ENCODE data around the gene KRTAP5-4. TPM values are rescaled to one million over a fixed set of nuclear protein-coding genes. Genes with fewer than 3 reads are reported as not detected.
A peak's percentile ranks its signal among the peaks of the same experiment; 100 is the strongest.
"Not testable (repeated sequence)": the region's sequence is repeated elsewhere in the genome, so short reads cannot be mapped to it uniquely, and the experiment has no call there.

Gene KRTAP5-4
- total RNA-seq, 1 experiment from 2014 or later = not detected

DNA sequence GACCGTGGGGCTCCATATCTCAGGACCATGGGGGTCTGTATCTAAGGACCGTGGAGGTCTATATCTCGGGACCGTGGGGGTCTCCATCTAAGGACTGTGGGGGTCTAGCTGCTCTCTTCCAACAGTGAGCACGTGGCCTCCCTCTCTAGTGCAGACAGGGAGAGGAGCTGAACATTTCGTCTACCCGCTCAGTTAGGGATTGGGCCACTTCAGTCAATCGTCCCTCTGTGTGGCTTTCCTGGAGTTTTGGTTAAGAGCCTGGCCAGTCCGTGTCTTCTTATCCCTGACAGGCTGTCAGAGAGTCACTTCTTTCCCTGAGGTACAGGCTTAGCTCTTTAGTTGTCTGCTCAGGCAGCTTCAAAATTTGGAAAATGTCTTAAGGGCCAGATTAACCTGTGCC, 40.0 kb downstream of the KRTAP5-4 start:
- no peak for TF ChIP-seq CTCF (IDR thresholded peaks at IDR 0.05; ENCODE audit: unreplicated experiment)
- no peaks in the 10 kb centered on the region for H3K4me1 Mint-ChIP-seq (ENCODE audit: low read depth, unreplicated experiment)
- H3K27me3 Mint-ChIP-seq (ENCODE audit: unreplicated experiment) = no peaks in the 10 kb centered on the region
- peaks cover 4% of the 10 kb centered on the region for H3K36me3 Mint-ChIP-seq (ENCODE audit: insufficient read depth, unreplicated experiment)
- peaks cover 3% of the 10 kb centered on the region for H3K9me3 Mint-ChIP-seq (ENCODE audit: low read depth, unreplicated experiment)
- DNase-seq = no peak
- intact Hi-C loops (cut with micrococcal nuclease; ENCODE audit: unreplicated experiment) = no loop called here
- no peak overlapping the region for H3K4me3 Mint-ChIP-seq (ENCODE audit: low read depth, unreplicated experiment)
- no peak overlapping the region for H3K27ac Mint-ChIP-seq (ENCODE audit: unreplicated experiment)
- no TSS peak for BruUV-seq (replicated peaks)
- CTCF ChIA-PET = interaction anchor here (1.5 kb wide), 1 partner anchor 8 kb away, joined by 5 read pairs; no protein-coding TSS in a partner anchor

DNA sequence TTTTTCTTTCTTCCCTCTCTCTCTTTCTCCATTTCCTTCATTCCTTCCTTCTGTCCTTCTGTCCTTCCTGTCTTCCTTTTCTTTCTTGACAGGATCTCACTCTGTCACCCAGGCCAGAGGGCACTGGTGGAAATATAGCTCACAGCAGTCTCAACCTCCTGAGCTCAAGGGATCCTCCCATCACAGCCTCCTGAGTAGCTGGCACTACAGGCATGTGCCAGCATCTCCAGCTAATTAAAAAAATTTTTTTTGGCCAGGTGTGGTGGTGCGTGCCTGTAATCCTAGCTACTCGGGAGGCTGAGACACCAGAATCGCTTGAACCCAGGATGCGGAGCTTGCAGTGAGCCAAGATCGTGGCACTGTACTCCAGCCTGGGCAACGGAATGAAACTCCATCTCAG, 45.1 kb downstream of the KRTAP5-4 start:
- H3K9me3 Mint-ChIP-seq (ENCODE audit: low read depth, unreplicated experiment) = peaks cover 3% of the 10 kb centered on the region
- H3K27me3 Mint-ChIP-seq (ENCODE audit: unreplicated experiment) = no peaks in the 10 kb centered on the region
- BruUV-seq (replicated peaks) = no TSS peak
- H3K27ac Mint-ChIP-seq (ENCODE audit: unreplicated experiment) = no peak overlapping the region
- DNase-seq = no peak
- H3K4me1 Mint-ChIP-seq (ENCODE audit: low read depth, unreplicated experiment) = no peaks in the 10 kb centered on the region
- no peak overlapping the region for H3K4me3 Mint-ChIP-seq (ENCODE audit: low read depth, unreplicated experiment)
- H3K36me3 Mint-ChIP-seq (ENCODE audit: insufficient read depth, unreplicated experiment) = peaks cover 26% of the 10 kb centered on the region
- TF ChIP-seq CTCF (IDR thresholded peaks at IDR 0.05; ENCODE audit: unreplicated experiment) = no peak
- CTCF ChIA-PET = interaction anchor here (1.2 kb wide), 1 partner anchor 30 kb away, joined by 4 read pairs; no protein-coding TSS in a partner anchor
- intact Hi-C loops (cut with micrococcal nuclease; ENCODE audit: unreplicated experiment) = no loop called here

- intact Hi-C loops (cut with micrococcal nuclease; ENCODE audit: unreplicated experiment) = loop anchor here (2.0 kb wide), 2 partner anchors 21 to 29 kb away; no protein-coding TSS in a partner anchor
- H3K4me1 Mint-ChIP-seq (ENCODE audit: low read depth, unreplicated experiment); H3K27ac Mint-ChIP-seq (ENCODE audit: unreplicated experiment); H3K4me3 Mint-ChIP-seq (ENCODE audit: low read depth, unreplicated experiment); BruUV-seq (replicated peaks); H3K27me3 Mint-ChIP-seq (ENCODE audit: unreplicated experiment); DNase-seq; H3K9me3 Mint-ChIP-seq (ENCODE audit: low read depth, unreplicated experiment): not testable (repeated sequence)
- peaks cover 33% of the 10 kb centered on the region for H3K36me3 Mint-ChIP-seq (ENCODE audit: insufficient read depth, unreplicated experiment)
- CTCF ChIA-PET = interaction anchor here (3.0 kb wide), 1 partner anchor 29 kb away, joined by 92 read pairs; no protein-coding TSS in a partner anchor
Measured at GRCh38 chr11:1575756-1576155, 46.2 kb downstream of the KRTAP5-4 start.

DNA sequence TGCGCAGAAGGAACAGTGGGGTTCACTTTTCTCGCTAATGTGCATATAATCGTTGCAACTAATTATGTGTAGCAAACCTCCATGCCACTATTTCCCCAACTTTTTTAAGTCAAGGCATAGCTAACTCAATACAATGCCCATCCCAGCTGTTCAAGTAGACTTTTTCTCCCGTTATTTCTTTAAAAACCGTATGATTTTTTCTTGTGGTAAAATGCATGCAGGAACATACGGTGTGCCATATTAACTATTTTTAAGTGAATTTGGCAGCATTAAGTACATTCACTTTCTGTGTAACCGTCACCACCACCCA, 47.0 kb downstream of the KRTAP5-4 start:
- H3K9me3 Mint-ChIP-seq (ENCODE audit: low read depth, unreplicated experiment) = peaks cover 3% of the 10 kb centered on the region
- no TSS peak for BruUV-seq (replicated peaks)
- CTCF ChIA-PET = interaction anchor here (0.7 to 3.0 kb wide), 11 partner anchors 8 to 426 kb away, joined by 3 to 92 read pairs (median 4); no protein-coding TSS in a partner anchor
- peak overlapping the region; percentile 77 for H3K4me3 Mint-ChIP-seq (ENCODE audit: low read depth, unreplicated experiment)
- TF ChIP-seq CTCF (IDR thresholded peaks at IDR 0.05; ENCODE audit: unreplicated experiment) = no peak
- H3K4me1 Mint-ChIP-seq (ENCODE audit: low read depth, unreplicated experiment) = no peaks in the 10 kb centered on the region
- H3K27me3 Mint-ChIP-seq (ENCODE audit: unreplicated experiment) = no peaks in the 10 kb centered on the region
- intact Hi-C loops (cut with micrococcal nuclease; ENCODE audit: unreplicated experiment) = loop anchor here (2.0 kb wide), 2 partner anchors 20 to 28 kb away; no protein-coding TSS in a partner anchor
- H3K27ac Mint-ChIP-seq (ENCODE audit: unreplicated experiment) = no peak overlapping the region
- no peak for DNase-seq
- H3K36me3 Mint-ChIP-seq (ENCODE audit: insufficient read depth, unreplicated experiment) = peaks cover 37% of the 10 kb centered on the region

DNA sequence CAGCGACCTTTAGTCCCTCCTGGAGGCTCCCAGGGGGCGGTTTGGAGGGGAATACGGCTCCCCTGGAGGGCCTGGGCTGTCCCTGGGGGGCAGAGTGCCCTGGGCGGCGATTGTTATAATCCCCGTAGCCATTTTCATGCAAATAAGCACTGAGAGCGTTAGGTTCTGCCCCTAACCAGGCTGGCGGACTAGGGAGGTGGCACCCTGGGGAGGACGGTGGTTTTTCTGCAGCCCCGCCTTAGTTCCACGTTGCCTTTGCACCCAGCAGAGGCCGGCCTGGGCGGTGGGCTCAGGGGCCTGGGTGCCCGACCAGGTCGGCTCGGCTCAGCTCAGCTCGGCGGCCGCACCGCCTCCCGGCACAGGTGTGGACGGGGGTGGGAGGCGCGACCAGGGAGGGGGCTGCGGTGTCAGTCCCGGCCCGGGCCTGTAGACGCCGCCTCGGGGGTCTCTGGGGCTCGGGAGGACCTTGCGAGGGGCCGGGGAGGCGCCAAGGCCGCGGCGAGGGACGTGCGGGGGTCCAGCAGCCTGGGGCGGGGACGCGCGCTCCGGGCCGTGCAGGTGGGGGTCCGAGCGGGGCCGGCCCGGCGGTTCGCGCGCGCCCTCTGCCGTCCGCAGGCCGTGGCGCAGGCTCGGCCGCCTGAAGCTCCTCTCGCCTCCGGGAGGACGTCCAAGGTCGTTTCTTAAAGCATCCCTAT, 47.6 kb downstream of the KRTAP5-4 start:
- TF ChIP-seq CTCF (IDR thresholded peaks at IDR 0.05; ENCODE audit: unreplicated experiment) = peak; percentile 81
- Mint-ChIP-seq H3K4me1 (ENCODE audit: low read depth, unreplicated experiment) (peaks cover 3% of the 10 kb centered on the region), H3K4me3 (ENCODE audit: low read depth, unreplicated experiment) (peak overlapping the region; percentile 77), H3K27me3 (ENCODE audit: unreplicated experiment) (no peaks in the 10 kb centered on the region), H3K36me3 (ENCODE audit: insufficient read depth, unreplicated experiment) (peaks cover 42% of the 10 kb centered on the region), H3K9me3 (ENCODE audit: low read depth, unreplicated experiment) (peaks cover 3% of the 10 kb centered on the region), H3K27ac (ENCODE audit: unreplicated experiment) (peak overlapping the region; percentile 65)
- peak; percentile 72 for DNase-seq
- CTCF ChIA-PET = interaction anchor here (0.7 to 3.0 kb wide), 14 partner anchors 8 to 426 kb away, joined by 3 to 92 read pairs (median 4); no protein-coding TSS in a partner anchor
- intact Hi-C loops (cut with micrococcal nuclease; ENCODE audit: unreplicated experiment) = loop anchor here (2.0 kb wide), 2 partner anchors 20 to 28 kb away; no protein-coding TSS in a partner anchor
- BruUV-seq (replicated peaks) = no TSS peak
